NCI-H2081 treated with DMSO at 0.1 percent for 48 hours (cell line): ENCODE measurements around the gene SPEF1.
"Not testable (repeated sequence)": the region's sequence is repeated elsewhere in the genome, so short reads cannot be mapped to it uniquely, and the experiment has no call there.

Experiments used
- DNase-seq: peaks from one replicate; lab custom pipeline; 2025; lab: John Stamatoyannopoulos, UW

The SPEF1 gene

DNA sequence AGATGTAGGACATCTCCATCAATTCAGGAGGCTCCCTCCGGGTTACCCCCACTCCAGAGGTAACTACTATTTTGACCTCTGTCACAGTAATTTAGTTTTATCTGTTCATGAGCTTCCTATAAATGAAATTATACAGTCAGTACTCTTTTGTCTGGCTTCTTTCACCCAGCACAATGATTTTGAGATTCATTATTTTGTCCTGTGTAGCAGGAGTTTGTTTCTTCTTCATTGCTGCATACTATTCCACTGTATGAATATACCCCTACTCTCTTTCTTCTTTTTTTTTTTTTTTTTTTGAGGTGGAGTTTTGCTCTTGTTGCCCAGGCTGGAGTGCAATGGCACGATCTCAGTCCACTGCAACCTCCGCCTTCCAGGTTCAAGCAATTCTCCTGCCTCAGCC, 27.3 kb upstream of the SPEF1 start:
- no peak for DNase-seq

GRCh38 chr20:3804781-3805180, 23.5 kb upstream of the SPEF1 start:
- no peak for DNase-seq

- DNase-seq = no peak
Measured at GRCh38 chr20:3804254-3804751, 23.1 kb upstream of the SPEF1 start.

DNA sequence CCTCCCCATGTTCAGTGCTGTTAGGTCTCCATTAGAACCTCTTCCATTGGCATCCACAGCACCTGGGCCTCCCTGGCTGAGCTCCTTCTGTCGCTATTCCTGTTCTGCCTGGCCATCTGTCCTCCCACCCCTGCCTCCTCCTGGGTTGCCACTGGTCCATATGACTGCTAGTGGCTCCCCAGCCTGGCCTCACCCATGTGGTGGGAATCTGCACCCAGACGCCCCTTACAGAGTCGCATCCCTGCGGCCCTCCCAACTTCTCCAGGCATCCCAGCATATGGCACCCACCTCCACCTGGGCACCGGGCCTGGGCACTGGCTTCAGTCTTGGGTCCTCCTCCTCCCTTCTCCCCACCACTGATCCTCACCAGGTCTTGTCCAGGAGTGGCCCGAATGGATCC, 22.6 kb upstream of the SPEF1 start:
- no peak for DNase-seq

- no peak for DNase-seq
Measured at GRCh38 chr20:3803289-3803688, 22.0 kb upstream of the SPEF1 start.

DNA sequence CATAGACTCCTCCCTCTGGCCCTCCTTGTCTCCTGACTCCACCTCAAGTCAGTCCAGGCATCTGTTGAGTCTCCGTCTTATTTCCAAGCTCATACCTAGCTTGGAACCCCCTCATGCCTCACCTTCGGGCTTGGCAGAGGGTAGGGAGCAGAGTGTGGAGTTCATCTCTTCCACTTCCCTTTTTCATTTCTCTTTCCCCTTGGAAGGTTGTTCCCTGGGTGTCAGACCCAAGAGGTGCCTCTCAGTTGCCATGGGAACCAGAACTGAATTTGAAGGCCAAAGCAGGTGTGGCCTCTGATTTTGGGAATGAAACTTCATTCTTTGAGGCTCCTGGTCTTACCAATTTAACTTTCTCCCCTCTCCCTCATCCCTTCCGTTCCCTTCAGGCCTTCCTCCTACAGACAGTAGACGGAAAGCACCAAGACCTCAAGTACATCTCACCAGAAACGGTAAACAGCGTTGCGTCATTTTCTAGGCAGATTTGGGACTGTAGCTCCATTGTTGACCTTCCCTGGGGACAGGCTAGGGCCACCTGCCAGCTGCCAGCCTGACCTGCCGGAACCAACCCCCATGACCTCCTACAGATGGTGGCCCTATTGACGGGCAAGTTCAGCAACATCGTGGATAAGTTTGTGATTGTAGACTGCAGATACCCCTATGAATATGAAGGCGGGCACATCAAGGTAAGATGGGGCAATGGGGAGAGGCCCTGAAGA, 21.4 kb upstream of the SPEF1 start:
- DNase-seq = no peak

DNA sequence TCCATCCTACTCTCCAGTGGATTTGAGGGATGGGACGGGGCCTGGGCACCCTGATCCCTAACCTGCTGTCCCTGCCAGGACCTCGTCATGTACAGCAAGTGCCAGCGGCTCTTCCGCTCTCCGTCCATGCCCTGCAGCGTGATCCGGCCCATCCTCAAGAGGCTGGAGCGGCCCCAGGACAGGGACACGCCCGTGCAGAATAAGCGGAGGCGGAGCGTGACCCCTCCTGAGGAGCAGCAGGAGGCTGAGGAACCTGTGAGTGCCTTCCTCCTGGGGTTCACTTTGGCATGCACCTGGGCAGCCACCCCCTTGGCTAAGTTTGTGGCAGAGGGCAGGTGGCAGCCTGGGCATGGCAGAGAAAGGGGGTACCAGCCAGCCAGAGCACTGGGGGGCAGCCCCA, 20.6 kb upstream of the SPEF1 start:
- DNase-seq = no peak

- no peak for DNase-seq
Measured at GRCh38 chr20:3801299-3801698, 20.1 kb upstream of the SPEF1 start.

DNA sequence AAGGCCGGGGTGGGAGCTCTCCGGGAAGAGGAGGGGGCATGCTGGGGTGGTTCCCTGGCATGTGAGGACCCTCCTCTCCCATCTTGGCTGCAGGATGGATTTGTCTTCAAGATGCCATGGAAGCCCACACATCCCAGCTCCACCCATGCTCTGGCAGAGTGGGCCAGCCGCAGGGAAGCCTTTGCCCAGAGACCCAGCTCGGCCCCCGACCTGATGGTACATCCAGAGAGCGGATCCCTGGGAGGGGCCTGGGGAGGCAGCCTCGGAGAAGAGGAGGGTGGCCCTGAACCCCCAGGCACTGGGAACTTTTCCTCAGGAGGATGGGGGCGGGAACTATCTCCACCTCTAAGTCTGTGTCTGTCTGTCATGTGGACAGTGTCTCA, 19.6 kb upstream of the SPEF1 start:
- no peak for DNase-seq

- DNase-seq = no peak
Measured at GRCh38 chr20:3800256-3800877, 19.1 kb upstream of the SPEF1 start.

DNA sequence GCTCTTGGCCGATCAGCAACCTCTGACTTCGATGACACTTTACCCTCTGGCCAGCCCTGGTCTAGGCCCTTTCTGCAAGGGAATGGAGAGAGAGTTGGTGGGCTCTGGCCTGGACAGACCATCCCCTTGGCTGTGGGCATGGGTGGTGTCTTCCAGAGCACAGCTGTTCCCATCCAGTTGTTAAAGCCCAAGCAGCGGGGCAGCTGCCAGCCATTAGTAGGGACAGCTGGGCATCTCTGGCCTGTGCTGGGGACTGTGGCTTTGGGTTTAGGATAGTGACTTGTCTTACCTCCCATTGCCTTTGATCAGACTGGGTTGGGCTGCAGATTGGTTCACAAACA, 17.6 kb upstream of the SPEF1 start:
- no peak for DNase-seq

GRCh38 chr20:3798373-3798768, 17.1 kb upstream of the SPEF1 start:
- DNase-seq = no peak

- DNase-seq = no peak
Measured at GRCh38 chr20:3797592-3798372, 16.5 kb upstream of the SPEF1 start.

DNA sequence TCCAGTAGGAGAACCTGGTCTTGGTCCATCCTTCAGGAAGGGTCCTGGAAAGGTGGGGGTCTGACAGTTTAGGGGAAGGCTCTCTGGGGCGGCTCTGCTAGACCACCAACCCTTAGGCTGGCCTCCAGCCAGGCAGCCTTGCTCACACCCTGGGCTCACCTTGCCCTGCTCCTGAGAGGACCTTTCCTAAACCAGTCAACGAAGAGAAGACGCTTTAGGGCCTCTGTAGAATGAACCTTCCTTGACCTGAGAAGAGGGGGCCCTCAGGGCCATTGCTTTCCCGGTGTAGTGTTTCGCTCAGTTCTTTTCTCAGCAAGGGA, 15.9 kb upstream of the SPEF1 start:
- DNase-seq = no peak

DNA sequence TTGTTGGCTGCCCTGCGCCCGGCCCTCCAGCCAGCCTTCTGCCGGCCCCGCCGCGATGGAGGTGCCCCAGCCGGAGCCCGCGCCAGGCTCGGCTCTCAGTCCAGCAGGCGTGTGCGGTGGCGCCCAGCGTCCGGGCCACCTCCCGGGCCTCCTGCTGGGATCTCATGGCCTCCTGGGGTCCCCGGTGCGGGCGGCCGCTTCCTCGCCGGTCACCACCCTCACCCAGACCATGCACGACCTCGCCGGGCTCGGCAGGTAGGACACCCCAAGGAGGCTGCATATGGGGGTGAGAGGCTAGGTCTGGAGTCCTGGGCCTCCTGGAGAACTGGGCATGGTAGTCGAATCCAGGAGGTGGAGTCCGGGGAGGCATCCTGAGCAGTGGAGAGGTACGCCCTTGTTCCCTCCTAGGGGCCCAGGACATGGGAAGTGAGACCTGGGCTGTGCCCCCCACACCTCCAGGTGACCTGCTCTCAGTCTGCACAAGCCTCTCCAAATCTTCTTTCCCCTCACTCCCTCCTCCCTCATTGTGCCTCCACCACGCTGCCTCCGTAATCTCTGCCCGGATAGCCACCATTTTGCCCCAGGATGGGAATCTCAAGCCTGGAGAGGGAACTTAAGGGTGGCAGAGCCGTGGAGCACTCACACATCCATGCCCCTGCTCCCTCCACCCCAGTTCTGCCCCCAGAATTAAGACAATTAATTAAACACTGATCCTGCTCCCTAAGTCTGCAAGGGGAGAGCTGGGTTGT, 15.4 kb upstream of the SPEF1 start:
- DNase-seq = no peak

DNA sequence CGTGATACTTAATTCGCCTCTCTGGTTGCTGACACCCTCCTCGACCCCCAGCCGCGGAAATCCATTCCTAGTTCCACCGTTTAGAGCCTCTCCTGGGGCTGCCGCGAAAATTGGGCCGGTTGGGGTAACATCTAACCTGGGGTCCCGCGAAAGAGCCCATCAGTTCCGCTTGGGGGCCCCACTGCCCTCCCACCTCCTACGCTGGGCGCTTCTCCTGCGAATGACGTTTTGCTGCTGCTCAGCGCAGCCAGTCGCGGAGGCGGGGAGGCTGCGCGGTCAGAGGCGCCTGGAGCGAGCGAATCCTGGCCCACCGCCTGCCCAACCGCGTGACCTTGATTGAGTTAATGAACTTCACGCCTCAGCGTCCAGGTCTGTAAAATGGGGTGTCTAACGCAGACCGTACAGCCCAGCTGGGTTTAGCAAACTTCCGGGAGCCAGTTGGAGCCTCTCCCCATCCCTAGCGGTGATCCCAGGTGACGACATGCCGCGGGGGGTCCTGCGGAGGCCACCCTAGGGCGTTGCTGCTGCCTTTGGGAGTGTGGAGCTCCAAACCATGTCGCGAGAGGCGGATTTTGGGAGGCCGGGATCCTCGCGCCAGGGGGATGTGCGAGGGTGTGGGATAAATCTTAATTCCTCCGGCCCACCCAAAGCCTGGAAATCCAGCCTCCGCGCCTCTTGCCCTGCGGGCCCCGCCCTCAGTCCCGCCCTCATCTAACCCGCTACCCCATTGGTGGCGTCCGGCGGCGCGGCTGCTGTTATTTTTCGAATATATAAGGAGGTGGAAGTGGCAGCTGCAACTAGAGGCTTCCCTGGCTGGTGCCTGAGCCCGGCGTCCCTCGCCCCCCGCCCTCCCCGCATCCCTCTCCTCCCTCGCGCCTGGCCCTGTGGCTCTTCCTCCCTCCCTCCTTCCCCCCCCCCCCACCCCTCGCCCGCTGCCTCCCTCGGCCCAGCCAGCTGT, 14.5 kb upstream of the SPEF1 start, which contains the start of gene CDC25B:
Gene CDC25B, plus strand, starts transcription at position 800 of the 958 bp plus-strand sequence. CDS start 222 bp downstream, outside the sequence.
- peak; percentile 75 for DNase-seq

DNA sequence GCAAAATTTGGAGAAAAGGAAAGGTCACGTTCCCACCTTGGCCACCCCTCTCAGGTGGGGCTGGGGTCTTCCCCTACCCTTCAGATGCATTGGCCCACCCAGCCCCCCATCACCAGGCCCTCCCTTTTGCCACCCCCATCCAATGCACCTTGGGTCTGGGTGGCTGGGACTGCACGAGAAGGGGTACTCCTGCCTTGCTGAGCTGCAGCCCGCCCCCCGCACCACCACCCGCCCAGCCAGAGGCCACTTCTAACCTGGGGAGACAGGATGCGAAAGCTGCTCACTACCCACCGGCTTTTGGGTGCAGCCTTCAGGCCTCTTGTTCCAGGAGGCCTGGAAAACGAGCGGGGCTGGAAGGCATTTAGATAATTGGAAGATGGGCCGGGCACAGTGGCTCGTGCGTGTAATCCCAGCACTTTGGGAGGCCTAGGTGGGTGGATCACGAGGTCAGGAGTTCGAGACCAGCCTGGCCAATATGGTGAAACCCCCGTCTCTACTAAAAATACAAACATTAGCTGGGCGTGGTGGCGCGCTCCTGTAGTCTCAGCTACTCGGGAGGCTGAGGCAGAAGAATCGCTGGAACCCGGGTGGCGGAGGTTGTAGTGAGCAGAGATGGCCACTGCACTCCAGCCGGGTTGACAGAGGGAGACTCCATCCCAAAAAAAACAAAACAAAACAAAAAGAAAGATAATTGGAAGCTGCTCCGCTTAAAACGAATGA, 13.6 kb upstream of the SPEF1 start:
- no peak for DNase-seq

DNA sequence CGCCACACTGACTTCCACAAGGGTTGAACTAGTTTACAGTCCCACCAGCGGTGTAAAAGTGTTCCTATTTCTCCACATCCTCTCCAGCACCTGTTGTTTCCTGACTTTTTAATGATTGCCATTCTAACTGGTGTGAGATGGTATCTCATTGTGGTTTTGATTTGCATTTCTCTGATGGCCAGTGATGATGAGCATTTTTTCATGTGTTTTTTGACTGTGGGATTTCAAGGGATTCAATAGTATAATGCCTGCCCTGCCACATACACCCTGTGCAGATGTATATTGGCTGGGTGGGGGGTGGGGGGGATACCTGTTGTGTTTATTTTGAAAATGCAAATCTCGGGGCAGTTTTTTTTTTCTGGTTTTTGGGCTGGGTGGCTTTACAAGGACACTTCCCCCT, 12.9 kb upstream of the SPEF1 start:
- DNase-seq = not testable (repeated sequence)

GRCh38 chr20:3789201-3789600, 8.0 kb upstream of the SPEF1 start:
- DNase-seq = not testable (repeated sequence)

DNA sequence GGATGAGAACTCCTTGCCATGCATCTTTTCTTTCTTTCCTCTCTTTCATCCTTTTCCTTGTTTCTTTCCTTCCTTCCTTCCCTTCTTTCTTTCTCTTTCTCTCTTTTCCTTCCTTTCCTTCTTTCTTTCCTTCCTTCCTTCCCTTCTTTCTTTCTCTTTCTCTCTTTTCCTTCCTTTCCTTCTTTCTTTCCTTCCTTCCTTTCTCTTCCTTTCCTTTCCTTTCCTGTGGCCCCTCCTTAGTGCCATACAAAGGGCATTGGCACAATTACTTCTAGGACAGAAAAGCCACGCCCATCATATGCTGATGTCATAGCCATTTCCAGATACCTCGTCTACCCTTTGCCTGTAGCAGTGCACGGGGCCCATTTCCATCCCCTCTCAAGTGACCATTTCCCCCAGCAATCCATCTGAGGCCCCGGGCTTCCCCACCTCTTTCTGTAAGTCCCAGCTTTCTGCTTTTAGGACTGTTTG, 7.5 kb upstream of the SPEF1 start:
- no peak for DNase-seq
